ENCODE results near the gene DTNB.
A peak's percentile ranks its signal among the peaks of the same experiment; 100 is the strongest.

The DTNB gene

DNA sequence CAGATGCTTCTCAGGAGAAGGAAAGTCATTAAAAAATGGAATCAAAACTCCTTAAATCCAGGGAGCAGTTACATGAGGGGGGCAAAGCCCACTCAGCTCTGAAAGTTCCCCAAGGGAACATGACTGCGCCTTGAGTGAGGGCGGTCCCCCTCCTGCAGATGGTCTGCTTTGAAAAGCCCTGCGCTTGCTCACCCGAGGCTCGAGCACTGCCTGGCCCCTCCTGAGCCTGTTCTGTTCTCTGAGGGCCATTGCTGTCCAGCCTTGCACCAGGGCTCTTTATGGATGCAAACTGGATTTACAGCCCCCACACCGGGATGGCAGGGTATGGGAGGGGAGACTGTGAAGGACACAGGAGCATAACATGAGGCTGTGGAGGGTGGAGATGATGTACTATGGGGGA lies 293.8 kb downstream of the DTNB start:
- DNase-seq: no peak

DNA sequence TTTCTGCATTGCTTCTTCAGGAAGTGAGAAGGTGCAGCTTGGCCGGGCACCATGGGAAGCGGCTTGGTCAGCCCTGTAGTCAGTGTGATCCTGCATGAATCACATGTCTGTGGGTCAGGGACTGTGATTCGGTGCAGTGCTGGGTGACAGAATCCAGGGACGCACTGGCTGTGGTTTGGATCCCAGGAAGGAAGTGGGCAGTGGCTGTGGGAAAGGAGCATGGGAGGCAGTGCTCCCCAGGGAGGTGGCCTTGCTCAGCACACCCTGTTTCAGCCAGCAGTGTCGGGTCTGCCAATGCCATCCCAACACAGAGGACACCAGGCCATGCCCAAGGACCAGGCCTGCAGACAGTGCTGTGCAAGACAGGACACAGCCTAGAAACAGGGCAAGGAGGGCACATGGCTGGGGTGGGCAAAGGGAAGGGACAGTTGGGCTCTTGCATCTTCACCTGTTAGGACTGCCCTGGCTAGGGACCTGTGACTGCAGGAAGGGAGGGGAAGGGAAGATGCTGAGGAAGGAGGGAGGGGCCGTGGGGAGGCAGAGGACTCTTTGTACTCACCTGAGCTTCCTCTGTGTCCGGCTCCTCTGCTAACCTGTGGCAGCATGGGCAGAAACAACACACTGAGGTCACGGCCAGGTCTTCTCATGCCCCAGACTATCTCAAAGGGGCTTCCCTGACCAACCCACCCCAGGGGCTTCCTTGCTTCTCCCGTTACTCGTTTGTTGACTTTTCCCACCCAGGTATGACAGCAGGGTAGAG lies 294.5 kb downstream of the DTNB start:
- DNase-seq: no peak

DNA sequence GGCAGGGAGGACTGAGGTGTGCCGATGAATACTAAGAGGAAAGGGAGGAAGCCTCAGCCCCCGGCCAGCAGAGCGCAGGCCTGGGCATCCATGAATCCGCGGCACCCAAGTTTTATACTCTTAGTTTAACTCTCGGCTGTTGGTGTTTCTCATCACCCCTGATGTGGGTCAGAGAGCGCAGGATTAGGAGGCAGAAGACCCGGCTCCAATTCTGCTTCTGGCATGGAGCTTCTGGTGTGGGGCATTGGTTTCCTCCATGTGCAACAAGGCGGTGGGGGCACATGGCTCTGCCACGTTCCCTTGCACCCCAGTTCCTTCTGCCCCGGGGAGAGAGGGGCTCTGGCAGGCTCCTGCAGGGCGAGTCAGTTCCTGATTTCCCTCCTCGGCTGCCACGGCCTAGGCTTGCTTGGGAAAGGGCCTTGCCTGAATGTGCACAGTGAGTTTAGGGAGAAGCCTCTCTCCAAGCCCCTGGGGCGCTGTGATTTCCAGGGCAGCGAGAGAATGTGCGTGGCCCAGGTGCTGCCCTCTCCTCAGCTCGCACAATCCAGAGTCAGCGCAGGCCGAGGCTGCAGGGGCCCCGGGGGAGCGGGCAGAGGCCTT lies 295.5 kb downstream of the DTNB start:
- DNase-seq: no peak

- DNase-seq: peak; percentile 94
Observed at GRCh38 chr2:25376750-25377621, 296.4 kb downstream of the DTNB start.

DNA sequence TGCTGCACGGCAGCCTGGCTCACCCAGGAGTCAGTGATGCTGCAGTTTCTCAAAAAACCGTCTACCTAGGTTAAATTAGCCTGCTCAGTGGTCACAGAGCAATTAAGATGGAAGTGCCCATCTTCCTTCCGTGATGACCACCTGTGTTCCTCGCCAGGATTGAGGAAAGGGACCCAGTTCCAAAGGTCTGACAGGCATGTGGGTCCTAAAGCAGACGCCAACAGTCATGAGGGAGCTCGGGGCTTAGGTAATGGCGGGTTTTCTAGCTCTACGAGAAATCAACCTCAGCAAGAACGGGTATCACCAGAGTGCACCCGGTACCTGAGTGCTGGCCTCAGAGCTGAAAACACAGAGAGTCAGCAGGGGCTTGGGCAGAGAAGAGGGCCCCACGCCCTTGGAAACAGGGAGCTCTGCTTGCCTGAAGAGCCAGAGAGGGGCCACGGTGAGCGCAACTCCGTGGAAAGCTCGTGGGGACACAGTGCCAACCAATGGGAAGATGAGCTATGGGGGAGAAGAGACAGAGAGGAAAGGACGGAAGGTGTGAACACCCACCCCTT lies 297.3 kb downstream of the DTNB start:
- DNase-seq: no peak

DNA sequence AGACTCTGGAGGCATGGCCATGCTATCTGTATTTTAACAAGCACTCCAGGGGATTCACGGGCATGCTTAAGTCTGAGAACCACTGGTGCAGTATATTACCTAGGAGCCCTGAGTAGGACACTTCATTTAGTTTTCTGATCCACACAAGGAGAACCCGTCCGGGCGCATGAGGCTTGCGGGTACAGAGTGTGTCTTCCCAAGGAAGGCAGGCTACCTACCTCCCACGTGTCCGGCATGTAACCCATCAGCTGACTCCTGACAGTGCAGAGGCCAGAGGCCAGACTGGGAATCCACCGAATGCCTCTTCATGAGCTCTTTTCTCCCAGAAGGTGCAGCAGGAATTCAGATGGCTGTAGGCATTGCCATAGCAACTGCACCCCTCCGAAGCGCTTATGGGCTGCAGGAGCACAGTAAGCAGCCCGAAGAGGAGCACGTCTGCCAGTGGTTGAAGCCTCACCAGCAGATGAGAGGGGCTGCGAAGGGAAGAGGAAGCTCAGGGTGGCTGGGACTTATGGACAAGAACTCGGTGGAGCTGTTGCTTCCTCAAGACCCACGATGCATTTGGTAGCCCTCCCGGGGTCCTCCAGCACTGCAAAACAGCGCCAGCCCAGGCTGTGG lies 297.9 kb downstream of the DTNB start:
- DNase-seq: no peak

GRCh38 chr2:25374827-25375226 lies 298.6 kb downstream of the DTNB start:
- no peak for DNase-seq

DNA sequence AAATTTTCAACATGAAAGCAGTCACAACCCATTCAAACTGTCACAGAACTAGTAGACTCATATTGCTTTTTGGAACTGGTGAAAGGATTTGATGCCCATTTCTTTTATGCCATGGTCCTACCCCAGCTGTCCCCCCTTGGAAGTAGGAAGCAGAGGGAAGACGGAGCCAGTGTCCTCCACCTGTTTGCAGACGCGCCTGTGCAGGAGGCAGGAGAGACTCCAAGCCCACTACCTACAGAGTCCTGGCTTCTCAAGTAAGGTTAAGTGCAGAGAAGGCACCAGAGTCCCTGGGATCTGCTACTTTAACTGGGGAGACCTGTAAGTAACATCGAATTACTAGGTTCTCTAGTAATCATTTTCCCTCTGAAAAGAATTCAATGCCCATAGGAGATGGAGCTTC lies 299.0 kb downstream of the DTNB start:
- DNase-seq: no peak

DNA sequence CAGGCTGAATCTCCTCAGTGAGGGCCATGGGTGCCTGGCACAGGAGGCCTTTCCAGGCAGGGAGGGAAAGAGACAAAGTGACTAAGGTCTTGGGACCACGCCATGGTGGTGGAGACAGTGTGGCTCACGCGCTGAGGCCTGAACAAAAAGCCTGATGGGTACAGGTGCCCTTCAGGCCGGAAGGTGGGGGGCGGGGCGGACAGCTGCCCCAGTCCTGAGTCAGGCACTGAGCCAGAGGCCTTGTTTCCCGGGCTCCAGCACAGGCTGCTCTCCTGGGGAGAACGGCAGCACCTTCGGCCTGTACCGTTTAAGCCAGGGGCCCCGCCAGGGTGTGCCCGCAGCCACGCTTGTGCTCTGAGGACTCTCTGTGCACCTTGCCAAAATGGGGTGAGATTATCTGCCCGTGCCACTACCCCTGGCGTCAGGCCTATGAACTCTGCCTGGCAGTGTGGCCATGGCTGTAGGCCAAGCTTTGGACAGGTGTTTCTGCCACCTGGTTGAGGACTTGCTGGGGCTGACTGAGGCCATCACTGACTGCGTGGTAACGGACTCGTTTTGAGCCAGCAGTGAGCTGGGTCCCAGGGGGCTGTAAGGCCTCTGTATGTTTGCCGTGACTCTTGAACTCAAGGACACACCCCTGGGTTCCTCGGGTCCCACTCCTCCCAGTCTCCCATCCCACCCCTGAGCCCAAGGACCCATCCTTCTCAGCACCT lies 300.0 kb downstream of the DTNB start:
- no peak for DNase-seq

GRCh38 chr2:25372405-25373268 lies 300.7 kb downstream of the DTNB start:
- no peak for DNase-seq

DNA sequence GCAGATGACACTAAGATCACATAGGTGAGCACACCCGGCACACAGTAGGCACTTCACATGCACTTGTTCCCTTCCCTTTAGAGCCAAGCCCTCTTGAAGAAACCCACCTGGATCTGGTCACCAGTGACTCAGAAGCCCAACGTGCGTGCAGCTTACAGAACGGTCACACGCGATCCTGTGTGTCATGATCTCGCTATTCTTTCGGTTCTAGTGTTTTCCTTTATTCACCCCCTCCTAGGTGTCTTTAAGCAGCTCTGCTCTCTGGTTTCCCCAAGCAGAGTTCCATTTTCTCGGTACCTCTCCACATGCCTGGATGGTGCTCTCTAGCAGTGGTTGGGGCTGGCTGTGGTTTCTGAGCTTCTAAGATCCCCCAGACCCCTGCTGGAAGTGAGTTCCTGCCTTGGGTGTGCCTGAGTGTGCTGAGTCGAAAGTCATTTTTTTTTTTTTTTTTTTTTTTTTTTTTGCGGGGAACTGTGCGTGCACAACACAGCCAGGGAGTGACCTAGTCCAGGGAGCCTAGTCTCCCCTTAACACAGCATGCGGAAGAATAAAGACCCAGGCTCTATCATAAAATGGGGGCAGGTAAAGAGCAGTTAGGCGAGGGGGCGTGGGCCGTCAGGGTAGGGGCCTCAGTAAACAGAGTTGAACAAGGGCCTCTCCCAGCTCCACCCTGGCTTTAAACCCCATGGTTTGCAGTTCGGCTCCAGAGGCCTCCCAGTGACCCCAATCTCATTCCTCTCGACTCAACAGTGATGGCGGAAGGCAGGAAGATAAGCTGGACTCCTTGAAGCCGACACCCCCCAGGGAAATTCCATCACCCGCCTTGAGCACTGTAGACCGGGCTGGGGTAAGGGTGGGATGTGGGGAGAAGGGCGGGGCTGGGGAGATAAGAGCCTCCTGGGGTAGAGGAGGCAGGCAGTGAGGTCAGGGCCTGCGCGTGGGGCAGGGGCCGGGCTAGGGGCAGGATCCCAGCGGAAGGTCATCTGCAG lies 301.8 kb downstream of the DTNB start:
- no peak for DNase-seq

GRCh38 chr2:25369876-25370275 lies 303.5 kb downstream of the DTNB start:
- no peak for DNase-seq

DNA sequence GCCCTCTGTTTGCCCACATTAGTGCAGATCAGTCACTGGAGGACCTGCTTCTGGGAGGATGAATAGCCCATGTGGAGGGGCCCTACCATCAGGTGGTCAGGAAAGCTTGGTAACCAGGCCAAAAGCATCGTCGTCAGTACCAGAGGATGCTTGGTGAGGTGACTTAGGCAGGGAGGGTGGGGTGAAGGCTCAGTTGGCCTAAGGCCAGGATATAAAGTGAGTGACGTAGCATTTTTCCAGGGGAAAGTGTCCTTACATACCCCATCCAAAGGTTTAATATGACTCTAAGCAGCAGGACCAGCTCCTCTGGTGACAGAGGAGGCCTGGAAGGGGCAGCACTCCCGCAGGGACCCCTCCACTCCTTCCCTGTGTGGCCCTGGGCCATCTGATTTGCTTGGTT lies 303.9 kb downstream of the DTNB start:
- DNase-seq: no peak

DNA sequence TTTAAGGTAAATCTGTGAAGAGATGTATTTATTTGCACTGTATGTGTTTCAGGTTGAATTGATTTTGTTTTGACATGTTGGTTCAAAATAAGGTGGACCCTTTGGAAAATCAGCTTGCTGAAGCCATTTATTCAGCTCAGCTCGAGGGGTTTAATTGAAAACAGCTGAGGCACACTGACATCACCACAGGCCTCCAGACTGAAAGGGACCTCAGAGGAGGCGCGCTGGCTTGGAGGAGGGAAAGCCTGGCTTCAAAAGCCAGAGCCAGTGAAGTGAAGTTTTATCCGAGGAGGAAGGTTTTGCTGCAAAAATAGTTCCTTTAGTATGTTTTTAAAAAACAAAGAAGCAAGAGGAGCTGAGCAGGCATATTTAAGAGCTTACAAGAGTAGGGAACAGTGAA lies 304.7 kb downstream of the DTNB start:
- no peak for DNase-seq

DNA sequence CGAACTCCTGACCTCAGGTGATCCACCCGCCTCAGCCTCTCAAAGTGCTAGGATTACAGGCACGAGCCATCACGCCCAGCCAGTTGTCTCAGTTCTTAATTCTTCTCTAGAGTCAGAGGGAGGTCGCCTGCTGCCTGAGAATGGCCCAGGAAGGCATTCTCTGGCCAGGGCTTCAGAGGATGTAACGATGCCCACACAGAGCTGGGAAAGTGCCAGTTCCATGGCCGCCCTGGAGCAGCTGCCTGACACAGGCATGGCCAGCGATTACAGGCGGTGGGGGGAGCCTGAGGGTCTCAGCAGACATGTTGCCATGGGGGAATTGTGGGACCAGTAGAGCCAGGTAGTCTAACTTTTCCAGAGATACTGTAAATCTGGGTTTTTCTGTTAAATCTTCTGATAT lies 306.1 kb downstream of the DTNB start:
- no peak for DNase-seq

- no peak for DNase-seq
Observed at GRCh38 chr2:25366629-25367028, 306.7 kb downstream of the DTNB start.

- DNase-seq: no peak
Observed at GRCh38 chr2:25365241-25365640, 308.1 kb downstream of the DTNB start.

DNA sequence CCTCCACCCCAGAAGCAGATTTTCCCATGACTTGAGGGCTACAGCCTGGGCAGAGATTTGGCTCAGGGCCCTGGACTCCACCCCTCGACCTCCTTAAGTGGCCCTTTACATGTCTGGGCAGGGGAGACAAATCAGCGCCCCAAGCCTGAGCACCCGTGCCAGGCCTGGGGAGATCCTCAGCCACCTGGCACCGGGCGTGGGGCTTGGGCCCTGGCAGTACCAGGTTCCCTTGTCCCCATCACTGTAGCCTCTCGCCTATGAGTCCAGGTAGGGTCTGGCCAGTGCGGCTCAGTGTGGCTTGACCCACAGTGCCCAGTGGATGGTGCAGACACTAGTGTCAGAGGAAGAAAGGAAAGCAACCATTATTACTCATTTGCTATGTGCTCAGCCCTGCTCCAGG lies 309.6 kb downstream of the DTNB start:
- no peak for DNase-seq

- DNase-seq: peak; percentile 71
Observed at GRCh38 chr2:25362434-25363145, 310.8 kb downstream of the DTNB start.
